Cardiac septum (tissue), 1 donor: ENCODE data around the gene ATP4B. TPM values are rescaled to one million over a fixed set of nuclear protein-coding genes. Genes with fewer than 3 reads are reported as not detected.

Experiments used
- DNase-seq: peaks from one replicate; pipeline ENCODE4 v3.0.0-alpha.2; 2020; ENCODE audit warnings: low spot score
- intact Hi-C: fragments of 100-400 bp; cut with DNase I; formaldehyde crosslinking; loops from one replicate; pipeline ENCODE4 v1.14.0; 2022
- long read RNA-seq: library from polyadenylated mRNA; unstranded; transcript quantifications from one replicate; pipeline ENCODE4 v2.0.0, GENCODE V29; 2021
- total RNA-seq: library from RNA; stranded (reverse); fragmentation: NEBNext Ultra II Directional; extraction: Animal tissue kit (Norgen Biotek cat#: 25700); gene quantifications from one replicate; pipeline ENCODE4 v1.2.1, GENCODE V29; 2021
- donor health status: DM: no; HTN: no; CAD: no.

The ATP4B gene
- not detected for total RNA-seq
- long read RNA-seq = 0 reads

DNA sequence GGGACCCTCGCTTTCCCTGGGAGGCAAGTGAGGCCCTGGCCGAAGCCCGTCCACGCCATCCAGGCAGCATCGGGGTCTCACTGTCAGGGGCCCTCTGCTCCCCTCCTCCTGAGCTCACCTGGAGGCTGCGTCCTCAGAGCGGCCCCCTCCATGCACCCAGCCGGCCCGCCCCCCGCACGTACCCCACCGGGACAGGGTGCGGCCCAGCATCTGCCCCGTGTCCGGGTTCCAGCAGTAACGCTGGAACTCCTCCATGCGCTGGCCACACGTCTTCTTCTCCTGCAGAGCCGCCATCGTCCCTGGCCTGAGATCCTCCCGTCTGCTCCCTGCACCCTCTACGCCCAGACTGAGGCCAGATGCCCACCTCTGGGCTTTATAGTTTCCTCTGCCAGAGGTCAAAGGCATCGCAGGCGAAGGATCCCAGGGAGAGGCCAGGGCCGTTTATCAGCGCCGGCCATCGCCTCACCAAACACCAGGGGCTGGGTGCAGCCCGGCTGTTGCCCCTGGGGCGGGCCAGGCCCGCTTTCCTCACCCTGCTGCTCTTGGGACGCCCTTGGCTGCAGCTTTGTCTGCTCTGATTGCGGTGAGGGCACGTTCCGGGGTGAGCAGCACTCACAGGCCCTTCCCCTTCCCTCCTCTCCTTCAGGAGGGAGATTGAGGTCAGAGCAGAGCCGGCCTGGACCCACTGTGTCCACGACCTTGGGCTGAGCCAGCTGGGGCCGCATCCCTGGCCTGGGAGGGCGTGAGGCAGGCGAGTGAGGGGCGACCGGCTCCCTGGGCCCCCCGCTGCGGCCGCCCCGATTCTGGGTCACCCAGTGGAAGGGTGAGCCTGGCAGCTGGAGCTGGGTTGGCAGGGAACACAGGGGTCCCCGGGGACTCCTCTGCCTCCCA is at the start of gene ATP4B:
ATP4B (minus strand) TSS at position 348 of the 891 bp plus-strand sequence; CDS start at position 294, 54 bp downstream.
- intact Hi-C loops = no loop called here
- DNase-seq = peak; percentile 56

DNA sequence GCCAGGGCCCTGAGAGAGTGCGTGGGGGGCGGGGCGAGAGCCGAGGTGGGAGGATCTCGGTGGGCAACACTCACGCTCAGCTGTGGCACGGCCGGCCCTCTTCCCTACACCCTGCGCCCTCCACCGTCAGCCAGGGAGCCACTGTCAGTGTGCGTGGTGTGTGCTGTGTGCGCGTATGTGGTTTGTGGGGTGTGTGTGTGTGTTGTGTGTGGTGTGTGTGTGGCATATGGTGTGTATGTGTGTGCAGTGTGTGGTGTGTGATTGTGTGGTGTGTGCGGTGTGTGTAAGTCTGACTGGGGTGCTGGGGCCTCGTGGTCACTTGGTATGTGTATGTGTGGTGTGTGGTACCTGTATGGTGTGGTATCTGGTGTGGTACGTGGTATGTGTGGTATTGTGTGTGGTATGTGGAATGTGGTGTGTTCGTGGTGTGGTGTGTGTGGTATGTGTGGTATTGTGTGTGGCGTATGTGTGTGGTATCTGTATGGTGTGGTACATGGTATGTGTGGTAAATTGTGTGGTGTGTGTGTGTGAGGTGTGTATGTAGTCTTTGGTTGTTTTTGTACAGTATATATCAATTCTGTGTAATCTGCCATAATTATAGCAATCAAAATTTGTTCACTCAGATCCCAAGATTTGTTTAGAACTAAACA is 14.1 kb upstream of the ATP4B start:
- intact Hi-C loops = no loop called here
- peak; percentile 49 for DNase-seq

DNA sequence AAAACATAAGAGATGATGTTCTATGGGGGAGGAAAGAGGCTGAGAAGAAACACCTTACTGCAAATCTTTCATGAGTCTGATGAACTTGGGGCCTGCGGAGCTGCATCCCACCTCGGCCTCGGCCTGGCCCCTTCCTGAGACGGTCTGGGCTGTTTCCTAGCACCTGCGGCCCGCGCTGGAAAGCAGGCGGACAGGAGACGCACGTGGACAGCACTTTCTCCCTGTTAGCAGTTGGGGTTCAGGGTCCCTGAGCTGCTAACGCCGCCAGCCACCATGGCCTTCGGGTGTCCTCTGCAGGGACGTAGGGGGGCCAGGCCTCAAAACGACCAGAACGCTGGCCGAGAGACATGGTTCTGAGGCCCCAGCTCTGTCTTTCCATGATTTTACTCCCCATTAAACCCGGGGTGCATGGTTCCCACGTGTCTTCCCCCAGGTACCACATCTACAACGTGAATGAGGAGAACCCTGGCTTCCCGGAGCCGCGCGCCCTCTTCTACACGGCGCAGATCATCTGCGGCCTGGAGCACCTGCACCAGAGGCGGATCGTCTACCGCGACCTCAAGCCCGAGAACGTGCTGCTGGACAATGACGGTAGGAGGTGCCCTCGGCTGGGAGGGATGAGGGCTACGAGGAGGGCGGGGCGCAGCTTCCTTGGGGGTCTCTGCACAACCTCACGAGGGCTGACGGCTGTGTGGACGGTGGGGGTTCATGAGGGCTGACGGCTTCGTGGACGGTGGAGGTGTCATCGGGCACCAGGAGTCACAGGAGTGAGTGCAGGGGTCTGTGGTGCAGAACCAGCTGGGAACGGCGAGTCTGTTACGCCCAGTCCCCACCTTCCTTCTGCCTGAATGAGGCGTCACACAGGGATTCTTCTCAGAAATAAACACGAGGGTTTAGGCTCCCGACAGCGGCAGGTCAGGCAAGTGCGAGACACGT is 13.3 kb upstream of the ATP4B start:
- peak; percentile 29 for DNase-seq
- intact Hi-C loops = no loop called here

DNA sequence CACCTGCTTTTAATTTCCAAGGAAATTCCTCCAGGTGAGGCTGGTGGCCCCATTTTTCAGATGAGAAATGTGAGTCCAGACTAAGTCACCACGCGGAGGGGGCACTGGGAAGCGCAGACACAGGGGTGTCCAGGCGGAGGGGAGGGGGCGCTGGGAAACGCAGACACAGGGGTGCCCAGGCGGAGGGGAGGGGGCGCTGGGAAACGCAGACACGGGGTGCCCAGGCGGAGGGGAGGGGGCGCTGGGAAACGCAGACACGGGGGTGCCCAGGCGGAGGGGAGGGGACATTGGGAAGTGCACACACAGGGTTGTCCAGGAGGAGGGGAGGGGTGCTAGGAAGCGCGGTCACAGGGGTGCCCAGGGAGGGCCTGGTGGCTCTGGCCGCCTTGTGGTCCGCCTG is 12.5 kb upstream of the ATP4B start:
- intact Hi-C loops = no loop called here
- DNase-seq = peak; percentile 19

DNA sequence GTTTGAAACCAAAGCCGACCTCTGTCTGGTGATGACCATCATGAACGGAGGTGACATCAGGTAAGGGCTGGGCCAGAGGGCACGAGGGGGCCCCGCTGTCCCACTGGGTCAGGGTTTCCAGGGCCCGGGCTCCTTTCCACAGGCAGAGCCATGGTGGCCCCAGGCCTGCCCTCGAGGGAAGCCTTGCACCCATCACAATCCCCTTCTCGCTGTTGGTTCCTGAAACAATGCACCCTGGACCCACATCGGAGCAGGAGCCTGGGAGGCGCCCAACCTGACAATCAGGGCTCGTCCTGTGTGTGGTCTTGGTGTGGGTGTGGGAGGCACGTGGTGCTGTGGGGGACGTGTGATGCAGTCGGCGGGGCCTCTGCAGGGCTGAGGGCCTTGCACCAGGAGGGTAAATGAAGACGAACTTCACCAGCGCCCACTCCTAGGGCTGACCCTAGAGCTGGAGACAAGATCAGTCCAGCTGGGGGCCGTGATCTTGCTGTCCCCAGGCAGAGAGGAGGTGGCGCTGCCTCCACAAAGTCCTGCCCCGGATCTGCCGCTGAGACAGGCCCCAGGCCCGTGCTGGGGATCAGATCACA is 11.8 kb upstream of the ATP4B start:
- DNase-seq = peak; percentile 69
- intact Hi-C loops = no loop called here

DNA sequence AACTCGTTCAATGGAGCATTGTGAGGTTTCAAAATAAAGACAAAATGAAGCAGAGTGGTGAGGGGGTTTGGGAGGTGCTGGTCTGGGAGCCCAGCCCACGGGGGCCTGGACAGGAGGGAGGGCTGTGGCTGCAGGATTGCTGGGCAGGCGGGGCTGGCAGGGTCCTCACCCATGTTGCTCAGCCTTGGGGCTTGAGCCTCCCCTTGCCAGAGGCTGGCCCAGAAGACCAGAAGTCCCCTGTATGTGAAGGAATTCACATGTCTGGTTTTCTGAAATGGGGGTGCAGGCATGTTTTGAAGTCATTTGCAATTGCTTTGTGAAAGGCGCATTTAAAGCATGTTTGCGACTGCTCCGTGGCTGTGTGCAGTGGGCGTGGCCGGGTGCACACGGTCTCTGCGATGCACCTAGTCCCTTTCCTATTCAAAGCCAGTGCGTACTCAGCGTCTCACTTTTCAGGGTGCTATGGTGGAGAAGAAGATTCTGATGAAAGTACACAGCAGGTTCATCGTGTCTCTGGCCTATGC is 11.3 kb upstream of the ATP4B start:
- intact Hi-C loops = no loop called here
- peak; percentile 35 for DNase-seq

DNA sequence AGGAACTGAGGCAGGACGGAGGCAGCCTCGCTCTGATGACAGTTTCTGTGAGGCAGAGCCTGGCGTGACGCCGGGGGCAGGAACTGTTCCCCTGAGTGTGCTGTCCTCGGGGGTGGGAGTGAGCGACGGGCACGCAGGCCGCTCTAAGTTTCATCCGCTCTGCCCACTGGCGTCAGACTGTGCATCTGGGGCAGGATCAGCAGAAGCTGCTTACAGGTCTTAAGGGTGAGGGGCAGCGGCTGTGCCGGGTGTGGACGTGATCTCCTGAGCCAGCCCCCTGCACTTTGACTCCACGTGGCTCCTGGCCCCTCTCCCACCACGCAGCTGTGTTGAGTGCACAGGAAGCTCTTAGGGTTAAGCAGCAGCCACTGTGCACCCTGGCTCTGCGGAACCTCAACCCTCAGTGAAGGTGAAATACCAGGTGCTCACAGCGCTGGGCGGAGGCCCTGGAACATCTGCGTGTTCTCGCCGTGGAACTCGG is 10.5 kb upstream of the ATP4B start:
- DNase-seq = peak; percentile 58

DNA sequence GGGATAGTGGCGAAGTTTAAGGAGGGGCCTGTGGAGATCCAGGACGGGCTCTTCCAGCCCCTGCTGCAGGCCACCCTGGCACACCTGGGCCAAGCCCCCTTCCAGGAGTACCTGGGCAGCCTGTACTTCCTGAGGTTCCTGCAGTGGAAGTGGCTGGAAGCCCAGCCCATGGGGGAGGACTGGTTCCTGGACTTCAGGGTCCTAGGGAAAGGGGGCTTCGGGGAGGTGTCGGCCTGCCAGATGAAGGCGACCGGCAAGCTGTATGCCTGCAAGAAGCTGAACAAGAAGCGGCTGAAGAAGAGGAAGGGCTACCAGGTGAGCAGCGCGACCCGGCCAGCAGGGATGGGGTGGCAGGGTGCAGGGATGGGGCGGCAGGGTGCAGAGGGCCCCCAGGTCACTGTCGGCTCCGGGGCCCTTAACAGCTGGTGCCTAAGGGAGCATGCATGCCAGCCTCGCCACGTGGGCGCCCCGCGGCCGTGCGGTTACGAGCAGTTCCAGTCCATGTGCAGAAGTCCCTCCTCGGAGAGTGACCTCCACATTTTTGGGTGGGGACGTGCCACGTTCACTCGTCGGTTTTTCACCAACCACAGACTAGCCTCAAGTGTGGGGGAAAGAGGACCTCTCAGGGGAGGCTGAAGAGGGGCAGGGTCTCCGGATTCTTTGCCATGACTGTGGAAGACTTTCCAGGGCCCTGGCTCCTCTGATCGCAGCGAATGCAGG is 9.9 kb upstream of the ATP4B start:
- intact Hi-C loops = no loop called here
- peak; percentile 75 for DNase-seq

More for the DNA sequence above, 10.5 kb upstream of the ATP4B start:
- intact Hi-C loops = no loop called here

DNA sequence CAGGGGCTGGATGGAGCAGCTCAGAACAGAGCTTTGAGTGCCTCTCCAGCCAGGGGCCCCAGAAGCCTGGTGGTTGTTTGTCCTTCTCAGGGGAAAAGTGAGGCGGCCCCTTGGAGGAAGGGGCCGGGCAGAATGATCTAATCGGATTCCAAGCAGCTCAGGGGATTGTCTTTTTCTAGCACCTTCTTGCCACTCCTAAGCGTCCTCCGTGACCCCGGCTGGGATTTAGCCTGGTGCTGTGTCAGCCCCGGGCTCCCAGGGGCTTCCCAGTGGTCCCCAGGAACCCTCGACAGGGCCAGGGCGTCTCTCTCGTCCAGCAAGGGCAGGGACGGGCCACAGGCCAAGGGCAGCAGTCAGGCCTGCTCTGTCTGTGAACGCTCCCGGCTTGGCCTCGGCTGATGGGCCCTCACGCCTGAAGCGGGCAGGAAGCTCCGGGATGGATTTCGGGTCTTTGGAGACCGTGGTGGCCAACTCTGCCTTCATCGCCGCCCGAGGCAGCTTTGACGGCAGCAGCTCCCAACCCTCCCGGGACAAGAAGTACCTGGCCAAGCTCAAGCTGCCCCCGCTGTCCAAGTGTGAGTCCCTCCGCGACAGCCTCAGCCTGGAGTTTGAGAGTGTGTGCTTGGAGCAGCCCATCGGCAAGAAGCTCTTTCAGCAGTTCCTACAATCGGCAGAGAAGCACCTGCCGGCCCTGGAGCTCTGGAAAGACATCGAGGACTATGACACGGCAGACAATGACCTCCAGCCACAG is 9.1 kb upstream of the ATP4B start, which contains the start of gene GRK1:
GRK1 (plus strand) TSS at position 269 of the 751 bp plus-strand sequence; CDS start at position 437, 168 bp downstream.
- intact Hi-C loops = no loop called here
- peak; percentile 69 for DNase-seq

DNA sequence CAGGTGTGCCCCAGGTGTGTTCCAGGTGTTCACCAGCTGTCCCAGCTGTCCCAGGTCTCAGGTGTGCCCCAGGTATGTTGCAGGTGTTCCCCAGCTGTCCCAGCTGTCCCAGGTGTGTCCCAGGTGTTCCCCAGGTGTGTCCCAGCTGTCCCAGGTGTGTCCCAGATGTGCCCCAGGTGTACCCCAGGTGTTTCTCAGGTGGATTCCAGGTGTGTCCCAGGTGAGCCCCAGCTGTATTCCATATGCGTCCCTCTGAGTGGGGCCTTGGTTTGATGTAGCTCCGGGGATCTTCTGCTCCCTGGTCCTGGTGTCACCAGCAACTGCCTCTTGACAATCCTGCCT is 8.3 kb upstream of the ATP4B start:
- intact Hi-C loops = no loop called here
- peak; percentile 55 for DNase-seq

DNA sequence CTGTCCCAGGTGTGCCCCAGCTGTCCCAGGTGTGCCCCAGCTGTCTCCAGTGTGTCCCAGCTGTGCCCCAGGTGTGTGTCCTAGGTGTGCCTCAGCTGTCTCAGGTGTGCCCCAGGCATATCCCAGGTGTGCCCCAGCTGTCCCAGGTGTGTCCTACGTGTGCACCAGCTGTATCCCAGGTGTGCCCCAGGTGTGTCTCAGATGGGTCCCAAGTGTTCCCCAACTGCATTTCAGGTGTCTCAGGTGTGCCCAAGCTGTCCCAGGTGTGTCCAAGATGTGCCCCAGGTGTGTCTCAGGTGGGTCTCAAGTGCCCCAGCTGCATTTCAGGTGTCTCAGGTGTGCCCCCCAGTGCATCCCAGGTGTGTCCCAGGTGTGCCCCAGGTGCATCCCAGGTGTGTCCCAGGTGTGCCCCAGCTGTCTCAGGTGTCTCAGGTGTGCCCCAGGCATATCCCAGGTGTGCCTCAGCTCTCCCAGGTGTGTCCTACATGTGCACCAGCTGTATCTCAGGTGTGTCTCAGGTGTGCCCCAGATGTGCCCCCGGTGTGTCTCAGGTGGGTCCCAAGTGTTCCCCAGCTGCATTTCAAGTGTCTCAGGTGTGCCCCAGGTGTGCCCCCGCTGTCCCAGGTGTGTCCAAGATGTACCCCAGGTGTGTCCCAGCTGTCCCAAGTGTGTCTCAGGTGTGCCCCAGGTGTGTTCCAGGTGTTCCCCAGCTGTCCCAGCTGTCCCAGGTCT is 7.8 kb upstream of the ATP4B start:
- DNase-seq = peak; percentile 46
- intact Hi-C loops = no loop called here

DNA sequence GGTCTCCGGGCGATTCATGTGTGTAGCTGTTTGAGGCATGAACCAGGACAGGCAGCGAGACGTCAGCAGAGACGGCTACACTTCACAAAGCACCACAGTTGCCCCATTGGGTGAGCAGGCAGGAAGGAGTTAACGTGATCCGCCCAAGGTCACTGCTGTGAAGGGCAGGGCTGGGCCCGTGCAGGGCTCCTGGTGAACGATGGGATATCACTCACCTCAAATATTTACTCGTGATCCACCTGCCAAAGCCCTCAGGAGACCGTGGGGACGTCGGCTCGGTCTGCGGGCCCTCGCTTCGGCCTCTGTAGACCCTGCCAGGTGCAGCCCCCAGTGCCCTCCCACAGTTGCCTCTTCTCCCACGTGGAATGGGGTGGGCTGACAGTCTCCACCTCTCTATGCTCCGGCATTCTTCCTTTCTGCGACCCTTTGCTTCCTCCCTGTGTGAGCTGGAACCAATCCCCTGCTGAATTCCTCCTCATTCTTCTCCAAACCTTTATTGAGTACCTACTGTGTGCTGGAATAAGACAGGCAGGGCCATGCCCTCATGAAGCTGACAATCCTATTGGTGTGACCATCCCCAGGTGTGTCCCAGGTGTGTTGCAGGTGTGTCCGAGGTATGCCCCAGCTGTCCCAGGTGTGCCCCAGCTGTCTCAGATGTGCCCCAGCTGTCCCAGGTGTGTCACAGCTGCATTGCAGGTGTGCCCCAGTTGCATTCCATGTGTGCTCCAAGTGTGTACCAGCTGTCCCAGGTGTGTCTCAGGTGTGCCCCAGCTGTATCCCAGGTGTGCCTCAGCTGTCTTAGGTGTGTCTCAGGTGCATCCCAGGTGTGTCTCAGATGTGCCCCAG is 7.0 kb upstream of the ATP4B start:
- peak; percentile 59 for DNase-seq
- intact Hi-C loops = no loop called here

DNA sequence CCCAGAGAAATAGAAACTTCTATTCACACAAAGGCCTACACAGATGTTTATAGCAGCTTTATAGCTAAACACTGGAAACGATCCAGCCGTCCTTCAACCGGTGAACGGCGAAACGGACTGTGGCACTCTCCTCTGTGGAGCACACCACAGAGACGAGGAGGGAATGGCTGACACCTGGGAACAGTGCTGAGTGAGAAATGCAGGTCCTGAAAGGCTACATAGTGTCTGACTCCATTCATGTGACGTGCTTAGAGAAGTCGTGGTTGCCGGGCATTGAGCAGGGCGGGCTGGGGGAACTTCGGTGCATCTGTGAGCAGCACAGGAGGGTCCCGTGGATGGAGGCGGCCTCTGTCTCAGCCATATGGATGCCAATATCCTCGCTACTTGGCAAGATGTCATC is 5.9 kb upstream of the ATP4B start:
- intact Hi-C loops = no loop called here
- DNase-seq = peak; percentile 60

DNA sequence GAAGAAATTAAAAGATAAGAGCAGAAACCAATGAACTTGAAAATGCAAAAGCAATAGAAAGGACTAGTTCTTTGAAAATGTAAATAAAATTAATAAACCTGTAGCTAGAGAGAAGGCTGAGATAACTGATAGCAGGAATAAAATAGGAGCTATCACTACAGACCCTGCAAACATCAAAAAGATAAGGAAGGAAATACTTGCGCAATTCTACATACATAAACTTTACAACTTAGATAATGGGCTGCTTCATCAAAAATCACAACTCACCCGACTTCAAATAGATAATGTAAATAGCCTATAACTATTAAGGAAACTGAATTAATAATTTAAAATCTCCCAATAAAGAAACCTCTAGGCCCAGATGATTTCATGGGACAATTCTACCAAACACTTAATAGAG is 3.5 kb upstream of the ATP4B start:
- intact Hi-C loops = no loop called here

DNA sequence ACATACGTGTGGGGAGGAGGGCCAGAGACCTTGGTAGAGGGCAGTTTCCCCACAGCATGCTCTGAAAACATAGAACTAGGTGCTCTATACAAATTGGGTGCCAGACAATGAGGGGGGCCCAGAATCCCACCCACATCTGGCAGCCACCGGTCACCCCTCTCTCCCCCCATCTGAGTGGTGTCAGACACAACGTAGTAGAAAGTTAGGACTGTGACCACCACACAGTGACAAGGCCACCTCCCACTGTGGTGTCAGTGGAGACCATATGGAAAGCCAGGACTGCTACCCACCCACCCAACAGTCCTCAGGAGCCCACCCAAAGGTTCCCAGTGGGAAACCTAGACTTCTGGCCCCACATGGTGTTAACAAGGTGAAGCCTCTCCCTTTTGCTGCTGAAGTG is 2.1 kb upstream of the ATP4B start:
- intact Hi-C loops = no loop called here
- DNase-seq = peak; percentile 56

More for the DNA sequence above, 3.5 kb upstream of the ATP4B start:
- DNase-seq = no peak

DNA sequence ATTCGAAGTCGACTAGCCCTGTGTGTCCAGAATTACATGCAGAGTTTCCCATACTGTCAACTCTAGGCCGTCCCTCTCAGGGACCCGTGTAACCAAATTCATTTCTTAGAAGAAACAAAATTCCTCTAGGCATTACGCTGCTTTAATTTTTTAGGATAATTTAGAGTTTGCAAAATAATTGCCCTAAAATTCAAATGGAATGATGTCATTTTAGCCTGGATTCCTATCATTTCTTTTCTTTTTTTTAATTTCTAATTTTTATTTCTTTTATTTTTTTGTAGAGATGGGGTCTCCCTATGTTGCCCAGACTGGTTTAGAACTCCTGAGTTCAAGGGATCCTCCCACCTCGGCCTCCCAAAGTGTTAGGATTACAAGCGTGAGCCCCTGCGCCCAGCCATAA is 1.3 kb upstream of the ATP4B start:
- intact Hi-C loops = no loop called here
- DNase-seq = peak; percentile 10
